Measurements from ENCODE around the gene KRTAP3-3.

DNA sequence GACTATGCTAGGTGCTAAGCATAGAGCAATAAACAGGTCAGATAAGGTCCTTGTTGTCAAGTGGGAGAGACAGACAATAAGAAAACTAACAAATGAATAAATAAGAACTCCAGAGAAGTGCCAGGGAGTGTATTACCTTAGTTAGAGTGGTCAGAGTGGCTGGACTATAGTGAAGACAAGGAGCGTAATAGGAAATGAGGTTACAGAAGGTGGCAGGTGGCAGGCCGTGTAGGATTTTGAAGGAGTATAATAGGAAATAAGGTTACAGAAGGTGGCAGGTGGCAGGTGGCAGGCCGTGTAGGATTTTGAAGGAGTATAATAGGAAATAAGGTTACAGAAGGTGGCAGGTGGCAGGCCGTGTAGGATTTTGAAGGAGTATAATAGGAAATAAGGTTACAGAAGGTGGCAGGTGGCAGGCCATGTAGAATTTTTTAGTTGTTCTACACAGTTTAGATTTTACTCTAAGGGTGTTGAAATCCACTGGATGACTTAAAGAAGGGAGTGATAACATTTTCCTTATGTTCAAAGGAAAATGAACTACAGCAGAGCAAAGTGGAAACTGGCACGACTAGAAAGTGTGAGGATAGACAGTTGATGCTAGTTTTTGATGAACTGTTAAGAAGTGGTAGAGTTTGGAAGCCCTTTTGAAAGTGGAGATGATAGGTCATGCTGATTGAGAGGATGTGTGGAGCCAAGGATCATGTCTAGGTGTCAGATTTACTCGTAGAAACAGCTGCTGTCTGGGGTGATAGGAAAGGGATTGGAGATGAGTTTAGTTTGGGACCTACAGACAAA, 18.6 kb upstream of the KRTAP3-3 start:
- TF ChIP-seq, protein P1, sequence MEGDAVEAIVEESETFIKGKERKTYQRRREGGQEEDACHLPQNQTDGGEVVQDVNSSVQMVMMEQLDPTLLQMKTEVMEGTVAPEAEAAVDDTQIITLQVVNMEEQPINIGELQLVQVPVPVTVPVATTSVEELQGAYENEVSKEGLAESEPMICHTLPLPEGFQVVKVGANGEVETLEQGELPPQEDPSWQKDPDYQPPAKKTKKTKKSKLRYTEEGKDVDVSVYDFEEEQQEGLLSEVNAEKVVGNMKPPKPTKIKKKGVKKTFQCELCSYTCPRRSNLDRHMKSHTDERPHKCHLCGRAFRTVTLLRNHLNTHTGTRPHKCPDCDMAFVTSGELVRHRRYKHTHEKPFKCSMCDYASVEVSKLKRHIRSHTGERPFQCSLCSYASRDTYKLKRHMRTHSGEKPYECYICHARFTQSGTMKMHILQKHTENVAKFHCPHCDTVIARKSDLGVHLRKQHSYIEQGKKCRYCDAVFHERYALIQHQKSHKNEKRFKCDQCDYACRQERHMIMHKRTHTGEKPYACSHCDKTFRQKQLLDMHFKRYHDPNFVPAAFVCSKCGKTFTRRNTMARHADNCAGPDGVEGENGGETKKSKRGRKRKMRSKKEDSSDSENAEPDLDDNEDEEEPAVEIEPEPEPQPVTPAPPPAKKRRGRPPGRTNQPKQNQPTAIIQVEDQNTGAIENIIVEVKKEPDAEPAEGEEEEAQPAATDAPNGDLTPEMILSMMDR (IDR thresholded peaks at IDR 0.05 in 4 of 5, conservative IDR thresholded peaks at IDR 0.05 in 1 of 5) = no peak
- TF ChIP-seq POLR2A (IDR thresholded peaks at IDR 0.05) = no peak

Data from gastrocnemius medialis (tissue), 4 donors.